ENCODE measurements around the gene RCBTB1.
"Not testable (repeated sequence)": the region's sequence is repeated elsewhere in the genome, so short reads cannot be mapped to it uniquely, and the experiment has no call there.

RCBTB1 gene

GRCh38 chr13:49585220-49586157, at the start of gene RCBTB1:
TSS of gene RCBTB1 (minus strand) at chr13:49585558. CDS start at chr13:49567279, 18,279 bp downstream.
- DNase-seq = peak; percentile 64

DNA sequence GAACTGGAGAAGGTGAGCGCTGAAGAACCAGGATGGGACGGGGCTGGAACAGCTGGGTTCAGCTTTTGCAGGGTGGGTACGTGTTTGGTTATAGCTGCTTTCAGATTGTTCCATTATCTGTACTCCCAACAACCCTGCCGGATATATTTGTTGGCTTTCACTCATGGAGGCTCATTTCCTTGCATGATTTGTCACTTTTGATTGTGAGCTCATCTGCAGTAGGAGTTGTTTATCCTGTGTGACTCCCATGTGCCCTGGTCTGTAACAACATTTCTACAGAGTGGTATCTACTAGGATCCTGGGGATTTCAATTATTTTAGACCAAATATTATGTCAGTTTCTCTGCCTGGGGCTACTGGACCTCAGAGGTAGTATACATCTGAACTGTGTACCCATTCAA, 48.4 kb upstream of the RCBTB1 start:
- DNase-seq = no peak

- no peak for DNase-seq
These were observed 46.8 kb upstream of the RCBTB1 start for GRCh38 chr13:49632156-49632555.

DNA sequence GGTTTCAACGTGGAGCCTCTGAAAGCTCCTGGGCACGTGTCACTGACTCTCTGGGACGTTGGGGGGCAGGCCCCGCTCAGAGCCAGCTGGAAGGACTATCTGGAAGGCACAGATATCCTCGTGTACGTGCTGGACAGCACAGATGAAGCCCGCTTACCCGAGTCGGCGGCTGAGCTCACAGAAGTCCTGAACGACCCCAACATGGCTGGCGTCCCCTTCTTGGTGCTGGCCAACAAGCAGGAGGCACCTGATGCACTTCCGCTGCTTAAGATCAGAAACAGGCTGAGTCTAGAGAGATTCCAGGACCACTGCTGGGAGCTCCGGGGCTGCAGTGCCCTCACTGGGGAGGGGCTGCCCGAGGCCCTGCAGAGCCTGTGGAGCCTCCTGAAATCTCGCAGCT, 45.2 kb upstream of the RCBTB1 start:
- DNase-seq = no peak

- no peak for DNase-seq
These were observed 44.6 kb upstream of the RCBTB1 start for GRCh38 chr13:49629947-49630346.

DNA sequence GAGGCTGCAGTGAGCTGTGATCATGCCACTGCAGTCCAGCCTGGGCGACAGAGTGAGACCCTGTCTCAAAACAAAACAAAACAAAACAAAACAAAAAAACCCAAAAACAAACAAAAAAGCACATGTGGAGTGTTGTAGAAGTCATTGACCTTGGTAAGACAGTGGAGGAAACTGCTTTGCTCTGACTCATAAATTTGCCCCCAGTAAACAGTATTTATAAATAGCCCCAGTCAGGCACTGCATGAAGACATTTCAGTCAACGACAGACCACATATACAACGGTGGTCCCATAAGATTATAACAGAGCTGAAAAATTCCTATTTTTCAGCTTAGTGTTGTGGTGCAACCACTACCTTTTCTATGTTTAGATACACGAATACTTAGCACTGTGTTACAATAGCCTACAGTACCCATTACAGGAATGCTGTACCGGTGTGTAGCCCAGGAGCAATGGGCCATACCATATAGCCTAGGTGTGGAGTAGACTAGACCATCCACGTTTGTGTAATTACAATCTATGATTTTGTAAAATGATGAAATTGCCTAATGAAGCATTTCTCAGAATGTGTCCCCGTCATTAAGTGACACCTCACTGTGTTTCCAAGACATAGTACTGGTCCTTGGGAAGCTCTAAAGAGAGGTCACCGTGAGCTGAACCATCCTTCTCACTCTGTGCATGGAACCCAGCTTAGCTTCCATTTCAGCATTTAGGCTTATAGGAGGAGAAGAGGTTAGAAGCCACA, 44.0 kb upstream of the RCBTB1 start:
- DNase-seq = no peak

DNA sequence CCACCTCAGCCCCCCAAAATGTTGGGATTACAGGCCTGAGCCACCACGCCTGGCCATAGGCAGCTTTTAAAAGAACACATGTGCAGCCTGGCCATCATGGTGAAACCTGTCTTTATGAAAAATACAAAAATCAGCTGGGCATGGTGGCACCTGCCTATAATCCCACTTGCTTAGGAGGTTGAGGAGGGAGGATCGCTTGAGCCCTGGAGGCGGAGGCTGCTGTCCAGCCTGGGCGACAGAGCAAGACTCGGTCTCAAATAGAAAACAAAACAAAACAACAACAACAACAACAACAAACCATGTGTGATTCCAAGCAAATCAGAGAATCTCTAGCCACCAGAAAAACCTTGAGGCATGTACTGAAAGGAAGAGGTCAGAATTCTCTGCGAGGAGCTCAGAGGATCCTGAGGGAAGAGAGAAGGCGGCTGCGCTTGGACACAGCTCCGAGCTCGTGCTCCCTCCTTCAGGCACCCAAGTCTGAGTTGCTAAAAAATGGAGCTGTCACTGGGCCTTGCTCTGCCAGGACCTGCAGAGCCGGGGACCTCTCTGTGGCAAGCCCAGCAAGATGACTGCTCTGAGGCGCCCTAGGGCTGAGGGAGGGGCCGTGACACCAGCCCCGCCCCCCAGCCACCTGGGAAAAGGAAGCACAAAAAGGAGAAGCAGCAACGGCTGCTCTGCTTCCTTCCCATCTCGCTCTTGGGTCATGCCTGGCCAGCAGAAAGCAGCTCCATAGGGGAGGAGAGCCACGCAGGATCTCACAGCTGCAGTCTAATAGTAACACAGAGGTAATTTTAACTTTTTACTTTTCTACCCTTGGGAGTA, 42.7 kb upstream of the RCBTB1 start, which contains the start of gene ARL11:
Gene ARL11, plus strand, starts transcription at position 677 of the 822 bp plus-strand sequence. CDS start 1,941 bp downstream, outside the sequence.
- peak; percentile 41 for DNase-seq

DNA sequence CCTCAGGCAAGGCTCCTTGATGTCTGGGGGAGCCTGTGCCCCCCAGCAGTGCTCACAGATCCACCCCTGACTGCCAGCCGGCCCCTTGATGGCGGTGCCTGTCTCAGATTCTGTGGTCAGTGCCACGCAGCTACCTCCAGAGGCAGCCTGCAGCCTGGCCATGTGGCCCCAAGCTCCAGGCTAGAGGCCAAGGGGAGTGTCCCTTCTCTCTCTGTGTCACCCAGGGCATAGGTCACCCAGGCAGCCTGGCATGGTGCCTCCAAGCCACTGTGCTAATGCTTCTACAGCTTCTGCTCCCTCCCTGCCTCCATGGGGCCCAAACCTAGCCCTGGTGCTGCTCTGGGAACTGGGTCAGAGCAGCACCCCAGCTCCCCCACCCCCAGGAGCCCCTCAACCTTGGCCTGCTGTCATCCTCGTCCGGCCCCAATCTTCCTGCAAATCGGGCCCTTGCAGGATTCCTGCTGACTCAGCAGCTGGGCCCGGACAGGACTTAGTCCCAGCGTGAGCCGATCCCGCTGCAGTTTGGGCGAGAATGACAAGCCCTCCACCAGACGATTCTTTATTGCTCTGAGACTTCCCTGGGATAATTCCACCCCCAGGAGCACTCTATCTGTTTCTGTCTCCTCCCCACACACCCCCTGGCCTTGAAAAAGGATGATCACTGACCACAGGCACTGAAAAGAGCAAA, 40.2 kb upstream of the RCBTB1 start:
- DNase-seq = no peak

DNA sequence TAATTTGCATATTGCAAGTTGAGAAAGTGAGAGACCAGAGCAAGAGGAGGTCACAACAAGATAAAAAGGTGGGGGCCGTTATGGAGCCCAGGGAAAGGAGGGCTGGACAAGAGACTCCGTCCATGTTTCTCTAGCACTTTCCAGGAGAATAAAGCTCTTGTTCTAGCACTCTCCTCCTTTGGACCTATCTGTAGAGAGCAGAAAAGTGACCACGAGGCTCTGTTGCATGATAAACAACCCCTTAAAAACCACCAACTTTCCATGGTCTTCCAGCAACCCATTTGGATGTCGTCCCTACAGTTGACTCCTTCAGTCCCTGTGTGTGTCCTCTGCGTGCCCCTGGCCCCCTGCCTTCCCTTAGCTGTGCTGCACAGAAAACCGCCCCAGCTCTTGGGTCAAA, 38.9 kb upstream of the RCBTB1 start:
- DNase-seq = no peak

DNA sequence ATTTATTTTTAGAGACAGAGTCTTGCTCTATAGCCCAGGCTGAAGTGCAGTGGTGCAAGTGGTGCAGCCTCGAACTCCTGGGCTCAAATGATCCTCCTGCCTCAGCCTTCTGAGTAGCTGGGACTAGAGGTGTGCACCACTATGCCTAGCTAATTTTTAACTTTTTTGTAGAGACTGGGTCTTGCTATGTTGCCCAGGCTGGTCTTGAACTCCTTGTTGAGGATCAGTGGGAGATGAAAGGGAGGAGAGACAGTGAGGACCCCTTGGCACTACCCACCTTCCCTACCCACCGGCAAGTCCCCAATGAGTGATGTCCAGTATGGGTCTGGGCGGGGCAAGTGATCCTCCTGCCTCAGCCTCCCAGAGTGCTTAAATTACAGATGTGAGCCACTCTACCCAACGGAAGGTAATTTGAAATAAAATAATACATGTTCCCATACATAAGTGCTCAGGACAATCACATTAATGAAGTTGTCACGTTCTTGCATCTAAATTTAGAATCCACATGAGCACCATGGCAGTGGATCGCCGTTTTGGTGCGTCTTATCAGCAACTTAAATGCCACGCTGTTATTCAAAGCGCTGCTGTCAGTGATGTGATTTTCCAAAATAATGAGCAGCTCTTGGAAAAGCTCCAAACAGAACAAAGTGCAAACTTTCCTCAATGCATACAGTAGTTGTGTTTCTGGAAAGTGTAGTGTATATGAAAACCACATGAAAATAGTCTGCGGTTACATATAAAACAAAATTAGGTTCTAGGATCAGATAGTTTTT, 37.0 kb upstream of the RCBTB1 start:
- no peak for DNase-seq

DNA sequence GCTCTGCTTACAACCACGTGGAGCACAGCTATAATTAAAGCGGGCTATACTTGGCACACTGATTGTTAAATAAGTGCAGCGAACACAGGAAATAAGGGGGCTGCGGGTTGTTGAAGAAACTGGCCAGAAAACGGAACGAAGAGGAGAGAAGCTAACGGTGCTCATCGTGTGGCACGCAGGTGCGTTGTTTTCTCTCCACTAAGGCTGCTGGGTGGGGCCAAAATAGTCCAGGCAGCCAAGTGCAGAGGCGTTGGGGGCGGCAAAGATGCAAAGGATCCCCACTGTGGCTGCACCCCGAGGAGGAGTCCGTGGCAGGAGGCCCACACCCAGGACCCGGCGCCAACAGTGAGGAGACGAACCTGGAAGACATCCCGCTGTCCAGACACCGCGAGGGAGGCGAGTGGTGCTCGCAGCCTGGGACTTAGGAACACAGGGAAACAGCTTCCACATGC, 34.8 kb upstream of the RCBTB1 start:
- peak; percentile 6 for DNase-seq

DNA sequence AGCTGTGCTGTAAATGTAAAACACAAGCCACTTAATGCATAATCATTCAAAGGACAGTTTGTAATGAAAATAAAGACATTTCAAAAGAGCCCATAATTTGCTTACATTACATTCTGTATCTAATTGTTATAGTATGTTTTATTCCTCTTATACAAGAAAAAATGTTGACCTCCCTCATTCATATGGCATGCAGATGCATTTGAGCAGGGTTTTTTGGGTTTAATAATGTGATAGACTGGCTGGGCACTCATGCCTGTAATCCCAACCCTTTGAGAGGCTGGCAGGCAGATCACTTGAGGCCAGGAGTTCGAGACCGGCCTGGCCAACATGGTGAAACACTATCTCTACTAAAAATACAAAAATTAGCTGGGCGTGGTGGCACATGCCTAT, 31.3 kb upstream of the RCBTB1 start:
- no peak for DNase-seq

DNA sequence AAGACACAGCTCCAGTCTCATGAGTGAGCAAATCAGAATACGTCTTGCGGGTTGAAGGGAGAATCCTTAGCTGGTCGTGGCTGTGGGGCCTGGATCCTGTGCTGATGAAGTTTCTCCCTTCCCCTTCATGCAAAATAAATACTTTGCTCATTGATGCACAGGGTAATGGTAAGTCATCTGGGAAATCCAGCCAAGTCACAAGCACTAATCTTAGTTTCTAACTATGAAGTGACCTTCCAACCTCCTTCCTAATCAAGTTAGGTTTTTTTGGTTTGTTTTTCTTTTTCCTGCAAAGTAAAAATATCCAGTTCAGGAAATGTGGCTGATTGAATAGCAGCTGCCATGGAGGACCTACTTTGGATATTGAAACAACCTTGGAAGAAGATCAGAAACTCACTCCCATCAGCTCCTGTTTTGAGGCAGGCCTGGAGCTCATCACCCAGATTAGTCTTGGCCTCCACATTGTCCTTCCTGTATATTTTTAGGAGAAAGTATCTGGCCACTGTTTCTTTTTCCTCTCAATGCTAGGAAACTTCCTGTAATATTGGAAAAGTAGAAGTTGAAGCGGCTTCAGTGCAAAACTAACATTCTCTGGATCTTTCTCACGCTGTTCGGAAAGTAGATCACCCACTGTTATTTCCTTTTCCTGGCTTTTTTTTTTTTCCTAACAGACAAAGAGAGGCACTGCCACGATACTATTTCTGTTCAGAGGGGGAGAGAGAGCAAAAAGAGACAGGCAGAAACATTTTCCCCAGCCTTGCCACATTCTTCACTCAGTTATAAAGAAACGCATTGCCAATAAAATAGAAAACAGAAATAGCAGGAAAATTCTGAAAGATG, 30.7 kb upstream of the RCBTB1 start:
- DNase-seq = no peak

DNA sequence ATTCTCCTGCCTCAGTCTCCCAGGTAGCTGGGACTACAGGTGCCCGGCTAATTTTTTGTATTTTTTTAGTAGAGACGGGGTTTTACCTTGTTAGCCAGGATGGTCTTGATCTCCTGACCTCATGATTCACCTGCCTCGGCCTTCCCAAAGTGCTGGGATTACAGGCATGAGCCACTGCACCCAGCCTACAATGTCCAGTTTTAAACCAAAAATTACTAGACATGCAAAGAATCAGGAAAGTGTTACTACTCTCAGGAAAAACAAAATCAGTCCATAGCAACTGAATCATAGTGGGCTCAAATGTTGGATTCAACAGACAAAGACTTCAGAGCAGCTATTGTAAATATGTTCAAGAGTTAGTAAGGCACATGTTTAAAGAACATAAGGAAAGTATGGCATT, 26.7 kb upstream of the RCBTB1 start:
- not testable (repeated sequence) for DNase-seq

DNA sequence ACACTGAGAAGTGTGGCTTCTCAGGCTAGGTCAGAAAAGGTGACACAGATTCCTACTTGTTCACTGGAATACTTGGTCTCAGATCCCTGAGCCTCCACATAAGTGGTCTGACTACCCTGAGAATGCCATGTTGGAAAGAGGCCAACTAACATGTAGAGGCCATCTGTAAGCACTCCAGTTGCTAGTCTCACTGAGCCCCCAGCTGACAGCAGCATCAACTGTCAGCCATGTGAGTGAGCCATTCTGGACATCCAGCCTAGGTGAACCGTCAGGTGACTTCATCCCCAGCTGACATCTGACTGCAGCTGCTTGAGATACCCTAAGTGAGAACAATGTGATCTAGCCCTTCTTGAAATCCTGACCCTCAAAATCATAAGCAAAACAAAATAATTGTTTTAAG, 24.8 kb upstream of the RCBTB1 start:
- no peak for DNase-seq

DNA sequence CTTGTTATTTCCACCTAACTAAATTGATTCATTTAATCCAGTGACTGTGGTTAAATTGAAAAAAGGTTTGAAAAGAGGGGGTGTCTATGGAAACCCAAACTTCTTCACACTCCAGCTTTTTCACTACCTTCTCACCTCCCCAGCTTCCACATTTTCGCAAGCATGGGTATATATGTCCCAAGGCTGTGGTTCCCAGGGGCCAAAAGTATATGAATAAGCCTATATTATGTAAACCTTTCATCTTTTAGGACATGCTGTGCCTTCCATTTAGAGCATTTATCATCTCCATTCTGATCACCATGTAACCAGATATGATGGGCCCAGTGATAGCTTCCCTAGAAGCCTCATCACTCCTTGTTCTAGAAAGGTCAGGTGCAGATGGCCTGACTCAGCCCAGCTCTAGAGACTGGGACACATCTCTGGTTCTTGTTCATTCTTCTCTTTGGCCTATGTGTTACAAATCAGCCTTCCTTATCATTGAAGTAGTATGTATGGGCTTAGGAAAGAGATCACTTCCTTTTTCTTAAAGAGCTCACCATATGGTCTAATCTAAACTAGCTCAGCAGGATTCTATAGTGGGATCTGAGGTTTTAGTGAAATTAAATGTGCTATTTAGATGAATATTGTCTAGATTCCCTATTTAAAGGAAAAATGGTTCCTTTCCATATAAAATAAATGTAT, 23.4 kb upstream of the RCBTB1 start:
- no peak for DNase-seq

DNA sequence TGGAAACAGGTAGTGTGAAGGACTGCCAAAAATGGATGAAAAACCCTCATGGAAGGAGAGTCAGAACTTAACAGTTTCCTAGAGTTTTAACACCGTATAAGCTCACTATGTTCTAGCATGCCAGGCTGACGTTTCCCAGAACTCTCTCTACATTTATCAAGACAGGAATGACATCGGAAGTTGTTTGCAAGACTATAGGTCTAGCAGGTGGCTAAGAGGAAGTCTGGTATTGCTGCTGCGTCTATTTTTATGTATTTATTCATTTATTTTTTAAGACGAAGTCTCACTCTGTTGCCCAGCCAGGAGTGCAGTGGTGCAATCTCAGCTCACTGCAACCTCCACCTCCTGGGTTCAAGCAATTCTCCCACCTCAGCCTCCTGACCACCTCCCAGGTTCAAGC, 22.4 kb upstream of the RCBTB1 start:
- DNase-seq = no peak

GRCh38 chr13:49606747-49607648, 21.6 kb upstream of the RCBTB1 start:
- peak; percentile 77 for DNase-seq

GRCh38 chr13:49604570-49604969, 19.2 kb upstream of the RCBTB1 start:
- no peak for DNase-seq
